Renal cortical epithelial cell (primary cell): ENCODE measurements around the gene PRRG2. TPM values are rescaled to one million over a fixed set of nuclear protein-coding genes. Genes with fewer than 3 reads are reported as not detected.

Experiments used
- DNase-seq: peaks from one replicate; pipeline ENCODE4 v3.0.0-alpha.2; 2011; ENCODE audit warnings: low read depth
- total RNA-seq: library from RNA; depleted of rRNA; stranded (reverse); fragments of >200 nt; gene quantifications from 2 replicates; pipeline ENCODE4 v1.2.3, GENCODE V29; 2014

The PRRG2 gene
- total RNA-seq, result 4.2 and 7.2 TPM in 2 replicates

- no peak for DNase-seq
Observed at GRCh38 chr19:49581007-49581508, at the start of gene PRRG2. Gene PRRG2 (plus strand): TSS chr19:49581316. CDS start chr19:49583220, 1,904 bp downstream.

GRCh38 chr19:49533551-49534488 lies 47.3 kb upstream of the PRRG2 start:
- peak; percentile 6 for DNase-seq

- DNase-seq, result no peak
Observed at GRCh38 chr19:49534632-49535385, 46.3 kb upstream of the PRRG2 start.

GRCh38 chr19:49536921-49537462 lies 44.1 kb upstream of the PRRG2 start:
- DNase-seq, result no peak

- no peak for DNase-seq
Observed at GRCh38 chr19:49538643-49539042, 42.5 kb upstream of the PRRG2 start.

GRCh38 chr19:49539192-49539952 lies 41.7 kb upstream of the PRRG2 start:
- DNase-seq, result no peak

- DNase-seq, result no peak
Observed at GRCh38 chr19:49541914-49542313, 39.2 kb upstream of the PRRG2 start.

GRCh38 chr19:49542446-49542845 lies 38.7 kb upstream of the PRRG2 start:
- no peak for DNase-seq

GRCh38 chr19:49543032-49543431 lies 38.1 kb upstream of the PRRG2 start:
- no peak for DNase-seq

GRCh38 chr19:49544154-49544553 lies 37.0 kb upstream of the PRRG2 start:
- DNase-seq, result no peak

GRCh38 chr19:49546825-49547565 lies 34.1 kb upstream of the PRRG2 start:
- peak; percentile 86 for DNase-seq

GRCh38 chr19:49549045-49549444 lies 32.1 kb upstream of the PRRG2 start:
- no peak for DNase-seq

GRCh38 chr19:49551531-49551930 lies 29.6 kb upstream of the PRRG2 start:
- no peak for DNase-seq

GRCh38 chr19:49552749-49553148 lies 28.4 kb upstream of the PRRG2 start:
- DNase-seq, result no peak

- peak; percentile 45 for DNase-seq
Observed at GRCh38 chr19:49553451-49554271, 27.5 kb upstream of the PRRG2 start.

- DNase-seq, result no peak
Observed at GRCh38 chr19:49554701-49555181, 26.4 kb upstream of the PRRG2 start.

- DNase-seq, result no peak
Observed at GRCh38 chr19:49555600-49556411, 25.3 kb upstream of the PRRG2 start.

GRCh38 chr19:49556412-49557398 lies 24.4 kb upstream of the PRRG2 start:
- no peak for DNase-seq
